Right ventricle myocardium inferior (tissue), 1 donor: Measurements from ENCODE around the gene FNDC3B. TPM values are rescaled to one million over a fixed set of nuclear protein-coding genes. Genes with fewer than 3 reads are reported as not detected.

Source experiments
- ATAC-seq: fragments of 200-7000 bp; cut with Tn5 transposase; one replicate; pipeline ENCODE4 v1.9.1; 2020; ENCODE audit warnings: mild to moderate bottlenecking, moderate library complexity
- DNase-seq: peaks from one replicate; pipeline ENCODE4 v3.0.0; 2021; ENCODE audit errors: missing footprints
- intact Hi-C: fragments of 100-400 bp; cut with DNase I; formaldehyde crosslinking; loops from one replicate; pipeline ENCODE4 v1.11.0; 2022
- total RNA-seq: library from RNA; stranded (reverse); fragmentation: NEBNext Ultra II Directional; extraction: Animal tissue kit (Norgen Biotek cat#: 25700); gene quantifications from one replicate; pipeline ENCODE4 v1.2.1, GENCODE V29; 2021
- donor health status: DM: no; HTN: yes; CAD: no; lungs with severe emphysema.

FNDC3B gene
- total RNA-seq, 1 donor from 2014 or later: 57.8 TPM

DNA sequence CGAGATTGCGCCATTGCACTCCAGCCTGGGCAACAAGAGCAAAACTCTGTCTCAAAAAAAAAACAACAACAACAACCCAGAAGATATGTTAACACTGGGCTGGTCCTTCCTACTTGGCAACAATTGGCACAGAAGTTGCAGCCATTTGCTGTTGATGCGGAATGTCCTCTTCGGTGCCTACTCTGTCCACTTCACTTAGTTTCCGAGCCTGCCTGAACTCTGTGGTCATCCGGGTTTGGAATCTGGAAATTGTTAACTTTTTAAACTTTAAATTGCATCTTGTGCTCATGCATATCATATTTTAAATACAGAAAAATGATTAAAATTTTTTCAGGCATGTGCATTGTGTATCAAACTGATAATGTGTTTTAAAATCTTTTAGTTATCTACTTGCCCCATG is 81.5 kb downstream of the FNDC3B start:
- no peak for DNase-seq
- no peak for ATAC-seq
- intact Hi-C loops: no loop called here

DNA sequence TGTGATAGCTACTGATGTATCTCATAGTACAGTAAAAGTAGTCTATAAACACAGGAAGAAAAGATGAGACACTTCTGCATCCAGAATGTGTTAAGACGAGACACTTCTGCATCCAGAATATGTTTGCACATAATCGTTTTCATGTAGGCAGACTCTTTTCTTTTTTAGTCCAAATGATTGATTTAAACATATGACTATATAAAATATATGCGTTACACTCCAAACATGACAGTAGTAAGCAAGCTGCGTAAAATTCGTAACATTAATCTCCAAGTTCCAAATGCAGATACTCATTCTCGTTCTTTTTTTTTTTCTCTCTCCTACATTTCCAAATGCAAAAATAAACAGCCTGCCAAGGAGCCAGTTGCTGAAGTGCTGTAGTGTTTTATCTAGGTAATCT is 82.6 kb downstream of the FNDC3B start:
- ATAC-seq (no peak), DNase-seq (no peak)
- intact Hi-C loops: no loop called here

- DNase-seq: no peak
- intact Hi-C loops: no loop called here
- no peak for ATAC-seq
These were observed 84.9 kb downstream of the FNDC3B start for GRCh38 chr3:172124271-172124670.

GRCh38 chr3:172125053-172125452 is 85.7 kb downstream of the FNDC3B start:
- no peak for DNase-seq
- intact Hi-C loops: no loop called here

DNA sequence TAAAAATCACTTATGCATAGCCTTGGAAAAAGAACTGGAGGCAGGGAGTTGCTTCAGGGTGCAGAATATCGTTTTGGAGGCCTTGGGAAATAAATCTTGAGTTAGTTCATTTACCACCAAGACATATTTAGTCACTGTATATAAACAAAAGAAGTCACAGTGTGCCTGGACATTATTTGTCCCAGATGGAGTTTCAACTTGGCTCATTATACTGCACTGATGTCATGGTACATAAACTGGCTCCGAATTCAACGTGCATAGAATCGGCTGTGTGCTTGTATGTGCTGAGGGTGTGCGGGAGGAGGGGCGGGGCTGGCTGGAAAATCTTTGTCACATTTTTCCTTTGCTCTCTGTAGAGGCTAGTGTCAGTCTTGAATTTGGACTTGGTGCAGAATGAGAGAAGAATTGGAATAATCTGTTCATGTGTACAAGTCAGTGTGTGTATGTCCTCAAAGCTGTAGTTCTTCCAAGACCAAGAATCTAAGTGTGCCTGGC is 86.6 kb downstream of the FNDC3B start:
- intact Hi-C loops: no loop called here
- no peak for DNase-seq
- ATAC-seq: peak; percentile 75

More at GRCh38 chr3:172125053-172125452, 85.7 kb downstream of the FNDC3B start:
- ATAC-seq: no peak

DNA sequence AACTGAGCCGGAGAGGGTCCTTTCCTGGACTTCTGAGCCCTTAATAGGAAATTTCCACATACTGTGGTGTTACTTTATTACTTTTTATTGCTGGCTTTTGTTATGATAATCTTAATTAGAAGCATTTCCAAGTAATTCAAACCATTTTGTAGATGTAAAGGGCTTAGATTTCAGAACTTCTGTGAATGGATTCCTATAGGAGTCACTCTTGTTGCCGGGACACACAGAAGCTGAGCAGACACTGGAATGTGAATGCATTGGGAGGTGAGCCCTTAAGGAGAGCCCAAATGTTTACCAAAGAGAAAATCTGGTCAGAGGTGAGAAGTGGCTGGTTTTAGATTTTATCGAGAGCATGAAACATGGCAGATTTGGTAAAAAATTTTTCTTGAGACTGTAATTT is 87.4 kb downstream of the FNDC3B start:
- DNase-seq (no peak), ATAC-seq (no peak)
- intact Hi-C loops: no loop called here

GRCh38 chr3:172127141-172127540 is 87.8 kb downstream of the FNDC3B start:
- intact Hi-C loops: no loop called here
- ATAC-seq (no peak), DNase-seq (no peak)

- intact Hi-C loops: no loop called here
- DNase-seq (no peak), ATAC-seq (no peak)
These were observed 88.7 kb downstream of the FNDC3B start for GRCh38 chr3:172127929-172128580.

DNA sequence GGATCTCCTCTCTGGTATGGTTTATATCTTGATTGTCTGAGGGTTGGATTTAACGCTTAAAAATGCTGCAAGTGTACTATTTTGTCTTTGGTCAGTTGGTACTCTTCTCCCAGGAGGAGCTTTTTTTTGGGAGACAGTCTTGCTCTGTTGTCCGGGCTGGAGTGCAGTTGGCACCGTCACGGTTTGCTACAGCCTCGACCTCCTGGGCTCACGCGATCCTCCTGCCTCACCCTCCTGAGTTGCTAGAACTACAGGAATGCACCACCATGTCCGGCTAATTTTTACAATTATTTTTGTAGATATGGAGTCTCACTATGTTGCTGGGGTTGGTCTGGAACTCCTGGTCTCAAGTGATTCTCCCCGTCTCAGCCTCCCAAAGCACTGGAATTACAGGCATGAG is 89.5 kb downstream of the FNDC3B start:
- ATAC-seq (no peak), DNase-seq (no peak)
- intact Hi-C loops: no loop called here

GRCh38 chr3:172129498-172129849 is 90.1 kb downstream of the FNDC3B start:
- intact Hi-C loops: no loop called here
- ATAC-seq (peak; percentile 27), DNase-seq (no peak)

- intact Hi-C loops: loop anchor here (2.0 to 10.0 kb wide), 2 partner anchors 91 to 295 kb away; partner anchors contain the start of gene FNDC3B
- DNase-seq: peak; percentile 93
- peak; percentile 90 for ATAC-seq
These were observed 90.7 kb downstream of the FNDC3B start for GRCh38 chr3:172129850-172130716.

DNA sequence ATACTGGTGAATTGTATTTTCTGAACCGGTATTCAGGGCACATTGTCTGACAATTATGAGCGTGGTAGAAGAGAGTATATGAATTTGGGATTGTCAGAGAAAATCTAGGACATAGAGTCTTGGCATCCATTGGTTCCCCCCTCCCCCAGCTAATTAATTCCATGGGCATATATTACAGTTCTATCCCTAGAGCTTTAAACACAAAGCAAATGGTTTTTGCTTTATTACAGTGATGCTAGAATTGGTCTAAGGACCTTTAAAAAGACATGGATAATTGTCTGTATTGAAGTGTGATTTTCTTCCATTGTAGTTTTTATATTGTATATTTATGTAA is 91.3 kb downstream of the FNDC3B start:
- intact Hi-C loops: loop anchor here (2.0 to 10.0 kb wide), 2 partner anchors 92 to 296 kb away; partner anchors contain the start of gene FNDC3B
- DNase-seq: no peak
- ATAC-seq: no peak

DNA sequence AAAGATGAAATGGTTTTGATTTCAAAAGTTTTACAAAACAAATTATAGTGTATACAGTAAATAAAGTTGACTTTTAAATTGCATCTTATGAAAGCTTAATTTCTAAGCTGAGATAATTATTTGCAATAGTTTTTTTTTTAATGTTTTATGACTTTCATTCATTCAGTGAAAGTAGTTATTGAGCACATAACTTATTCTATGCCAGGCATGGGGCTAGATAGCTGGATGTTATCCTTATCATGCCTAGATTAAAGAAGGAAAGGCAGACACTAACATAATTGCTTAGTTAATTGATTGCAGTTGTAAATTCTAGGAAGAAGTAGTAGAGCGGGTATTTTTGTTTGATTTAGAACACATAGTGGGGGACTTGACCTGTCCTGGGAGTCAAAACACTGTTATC is 92.4 kb downstream of the FNDC3B start:
- intact Hi-C loops: loop anchor here (2.0 to 10.0 kb wide), 2 partner anchors 93 to 297 kb away; partner anchors contain the start of gene FNDC3B
- ATAC-seq (no peak), DNase-seq (no peak)

DNA sequence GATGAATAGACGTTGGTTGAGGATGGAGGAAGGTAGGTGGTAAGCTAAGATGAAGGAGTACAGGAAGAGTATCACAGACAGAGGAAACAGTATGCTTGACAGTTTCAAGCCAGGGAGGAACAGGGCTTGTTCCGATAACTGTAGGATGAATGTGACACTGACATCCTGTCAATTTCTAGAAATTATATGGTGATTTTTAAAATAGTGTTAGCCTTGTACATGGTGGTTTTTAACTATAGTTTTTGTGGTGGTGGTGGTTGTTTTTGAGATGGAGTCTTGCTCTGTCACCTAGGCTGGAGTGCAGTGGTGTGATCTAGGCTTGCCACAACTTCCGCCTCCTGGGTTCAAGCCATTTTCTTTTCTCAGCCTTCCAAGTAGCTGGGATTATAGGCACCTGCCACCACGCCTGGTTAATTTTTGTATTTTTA is 92.8 kb downstream of the FNDC3B start:
- intact Hi-C loops: loop anchor here (10.0 kb wide), 1 partner anchor 297 kb away; no protein-coding TSS in a partner anchor
- DNase-seq (no peak), ATAC-seq (no peak)

- intact Hi-C loops: loop anchor here (10.0 kb wide), 1 partner anchor 298 kb away; no protein-coding TSS in a partner anchor
- DNase-seq: no peak
These were observed 93.4 kb downstream of the FNDC3B start for GRCh38 chr3:172132721-172133311.

DNA sequence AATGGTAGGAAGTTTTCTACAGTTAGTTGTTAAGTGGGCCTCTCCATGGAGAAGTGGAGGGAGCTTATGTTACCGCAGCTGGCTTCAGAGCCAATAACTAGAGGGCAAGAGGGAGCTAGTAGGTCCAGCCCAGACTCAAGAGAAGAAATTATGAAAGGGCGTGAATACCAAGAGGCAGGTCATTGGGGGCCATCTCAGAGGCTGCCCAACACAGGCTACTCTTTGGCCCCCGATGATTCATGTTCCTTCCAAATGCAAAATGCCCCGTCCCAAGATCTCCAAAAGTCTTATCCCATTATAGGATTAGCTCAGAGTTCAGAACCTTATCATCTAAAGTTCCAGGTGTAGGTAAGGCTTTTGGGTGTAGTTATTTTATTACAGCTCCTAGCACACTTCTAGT is 94.5 kb downstream of the FNDC3B start:
- intact Hi-C loops: loop anchor here (10.0 kb wide), 1 partner anchor 299 kb away; no protein-coding TSS in a partner anchor
- DNase-seq (no peak), ATAC-seq (no peak)

More at GRCh38 chr3:172132721-172133311, 93.4 kb downstream of the FNDC3B start:
- ATAC-seq: no peak

DNA sequence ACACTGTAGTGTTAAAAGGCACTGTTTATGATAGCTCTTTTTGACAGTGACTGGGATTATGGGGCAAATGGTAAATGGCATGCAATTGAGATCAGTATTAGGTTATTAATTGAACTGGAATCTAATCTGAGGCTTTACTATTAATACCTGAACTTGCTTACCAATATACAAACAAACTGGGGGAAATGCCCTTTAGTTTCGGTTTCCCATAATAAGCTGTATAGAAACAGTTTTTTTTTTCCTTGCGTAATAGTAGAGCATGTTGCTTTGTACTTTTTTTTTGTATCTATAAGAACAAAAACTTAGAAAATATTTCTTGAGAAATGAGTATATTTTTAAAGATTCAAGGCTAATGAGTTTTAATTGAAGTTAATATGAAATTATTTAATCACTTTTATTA is 95.0 kb downstream of the FNDC3B start:
- ATAC-seq: no peak
- intact Hi-C loops: loop anchor here (10.0 kb wide), 1 partner anchor 300 kb away; no protein-coding TSS in a partner anchor
- no peak for DNase-seq

DNA sequence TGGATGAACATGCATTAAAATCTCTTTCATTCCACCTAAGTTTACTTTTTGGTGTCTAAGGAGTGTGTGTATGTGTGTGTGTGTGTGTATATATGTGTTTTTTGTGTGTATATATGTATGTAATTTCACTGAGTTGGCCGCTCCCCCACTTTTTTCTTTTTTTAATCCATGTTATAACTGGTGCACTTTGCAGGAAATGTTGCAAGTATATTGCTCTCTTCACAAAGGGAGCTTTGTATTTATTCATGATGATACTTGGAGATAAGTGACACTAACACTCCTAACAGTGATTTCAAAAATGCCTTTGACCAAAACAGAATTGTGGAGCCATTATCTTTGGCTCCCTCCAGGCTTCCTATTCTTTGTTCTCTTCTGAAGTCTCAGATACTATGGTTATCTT is 95.8 kb downstream of the FNDC3B start:
- intact Hi-C loops: loop anchor here (10.0 kb wide), 1 partner anchor 300 kb away; no protein-coding TSS in a partner anchor
- ATAC-seq (no peak), DNase-seq (no peak)

- DNase-seq (no peak), ATAC-seq (no peak)
- intact Hi-C loops: loop anchor here (10.0 kb wide), 1 partner anchor 301 kb away; no protein-coding TSS in a partner anchor
These were observed 96.4 kb downstream of the FNDC3B start for GRCh38 chr3:172135820-172136219.
